GM12891 (cell line): Measurements from ENCODE around the gene PRR35.

Experiments used
- POLR2A ChIP-seq: IDR thresholded peaks from 2 replicates; pipeline ENCODE4 v1.6.1; 2011; ENCODE audit warnings: low read depth, low read length, control low read depth
- POLR2AphosphoS5 ChIP-seq: IDR thresholded peaks from 2 replicates; pipeline ENCODE4 v1.6.1; 2011; ENCODE audit warnings: low read depth, low read length, control low read depth
- POU2F2 ChIP-seq: IDR thresholded peaks from 2 replicates; pipeline ENCODE4 v1.6.1; 2011; ENCODE audit warnings: low read depth, mild to moderate bottlenecking, control low read depth, low read length, moderate library complexity
- SPI1 ChIP-seq: IDR thresholded peaks from 2 replicates; pipeline ENCODE4 v1.6.1; 2011; ENCODE audit warnings: low read depth, low read length, control low read depth
- TAF1 ChIP-seq: IDR thresholded peaks from 2 replicates; pipeline ENCODE4 v1.6.1; 2011; ENCODE audit warnings: low read depth, low read length, control low read depth

DNA sequence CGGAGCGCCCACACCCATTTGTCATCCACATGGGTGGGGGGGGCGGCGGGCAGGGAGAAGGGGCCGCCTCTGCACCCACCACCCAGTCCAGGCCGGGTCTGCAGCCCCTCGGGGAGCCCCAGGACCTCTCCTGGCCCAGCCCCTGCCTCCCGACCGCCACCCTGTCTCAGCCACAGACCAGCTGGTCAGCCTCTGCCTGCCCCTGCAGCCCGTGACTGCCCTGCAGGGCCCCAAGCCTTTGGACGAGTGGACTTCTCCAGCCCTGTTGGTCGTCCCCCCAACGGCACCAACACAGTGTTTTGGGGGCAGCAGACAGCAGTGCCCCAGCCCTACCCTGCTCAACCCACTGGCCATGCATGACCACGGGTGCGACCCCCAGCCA is 1.2 kb downstream of the PRR35 start:
- TF ChIP-seq POLR2A (no peak), POLR2AphosphoS5 (no peak), TAF1 (no peak), SPI1 (no peak), POU2F2 (no peak)
